ENCODE measurements around the gene RETREG1. TPM values are rescaled to one million over a fixed set of nuclear protein-coding genes. Genes with fewer than 3 reads are reported as not detected.
A peak's percentile ranks its signal among the peaks of the same experiment; 100 is the strongest.

RETREG1 gene
- total and polyA plus RNA-seq, 2 experiments from 2014 or later = 23.8 to 24.0 TPM

DNA sequence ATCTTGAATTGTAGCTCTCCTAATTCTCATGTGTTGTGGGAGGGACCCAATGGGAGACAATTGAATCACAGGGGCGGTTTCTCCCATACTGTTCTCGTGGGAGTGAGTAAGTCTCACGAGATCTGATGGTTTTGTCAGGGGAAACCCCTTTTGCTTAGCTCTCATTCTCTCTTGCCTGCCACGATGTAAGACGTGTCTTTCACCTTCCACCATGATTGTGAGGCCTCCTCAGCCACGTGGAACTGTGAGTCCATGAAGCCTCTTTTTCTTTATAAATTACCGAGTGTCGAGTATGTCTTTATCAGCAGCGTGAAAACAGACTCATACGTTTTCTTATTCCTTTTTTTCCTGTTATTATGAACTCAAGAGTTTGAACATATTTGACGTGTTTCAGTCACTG, 39.1 kb downstream of the RETREG1 start:
- no peaks in the 10 kb centered on the region for H3K27me3 ChIP-seq
- H3K4me1 ChIP-seq (ENCODE audit: insufficient read depth) = peaks cover 6% of the 10 kb centered on the region
- H3K4me2 ChIP-seq = no peak overlapping the region
- H3K27ac ChIP-seq = no peak overlapping the region
- no peaks in the 10 kb centered on the region for H3K79me2 ChIP-seq
- 94% methylated on average over 11 of the region's 11 CpGs for WGBS (ENCODE audit: low lambda C conversion rate, missing lambda C conversion rate)
- no peak overlapping the region for H3K4me3 ChIP-seq
- H2AFZ ChIP-seq = no peak overlapping the region
- no peaks in the 10 kb centered on the region for H3K9me2 ChIP-seq (replicated peaks; ENCODE audit: insufficient read depth)
- DNase-seq (ENCODE audit: low spot score) = no peak
- TF ChIP-seq CTCF (IDR thresholded peaks at IDR 0.05; ENCODE audit: poor library complexity) = no peak
- TF ChIP-seq EZH2phosphoT487 (IDR thresholded peaks at IDR 0.05; ENCODE audit: low read depth, severe bottlenecking, unreplicated experiment) = no peak
- TF ChIP-seq EZH2 (IDR thresholded peaks at IDR 0.05; ENCODE audit: borderline replicate concordance) = no peak
- H4K20me1 ChIP-seq (ENCODE audit: insufficient read depth, poor library complexity, severe bottlenecking) = no peaks in the 10 kb centered on the region
- H3K36me3 ChIP-seq (replicated peaks; ENCODE audit: insufficient read depth, low read depth) = no peaks in the 10 kb centered on the region
- no peaks in the 10 kb centered on the region for H3K9me3 ChIP-seq (ENCODE audit: low read depth)

- DNase-seq (ENCODE audit: low spot score) = no peak
- no peak overlapping the region for H3K4me2 ChIP-seq
- H3K27ac ChIP-seq = peak overlapping the region; percentile 1
- WGBS (ENCODE audit: low lambda C conversion rate, missing lambda C conversion rate) = 69% methylated on average over 12 of the region's 12 CpGs
- H3K4me3 ChIP-seq = no peak overlapping the region
- H4K20me1 ChIP-seq (ENCODE audit: insufficient read depth, poor library complexity, severe bottlenecking) = no peaks in the 10 kb centered on the region
- peaks cover 6% of the 10 kb centered on the region for H3K4me1 ChIP-seq (ENCODE audit: insufficient read depth)
- H3K9me2 ChIP-seq (replicated peaks; ENCODE audit: insufficient read depth) = no peaks in the 10 kb centered on the region
- H3K9me3 ChIP-seq (ENCODE audit: low read depth) = no peaks in the 10 kb centered on the region
- H2AFZ ChIP-seq = no peak overlapping the region
- no peaks in the 10 kb centered on the region for H3K27me3 ChIP-seq
- no peaks in the 10 kb centered on the region for H3K36me3 ChIP-seq (replicated peaks; ENCODE audit: insufficient read depth, low read depth)
- no peak for TF ChIP-seq EZH2phosphoT487 (IDR thresholded peaks at IDR 0.05; ENCODE audit: low read depth, severe bottlenecking, unreplicated experiment)
- no peak for TF ChIP-seq EZH2 (IDR thresholded peaks at IDR 0.05; ENCODE audit: borderline replicate concordance)
- TF ChIP-seq CTCF (IDR thresholded peaks at IDR 0.05; ENCODE audit: poor library complexity) = no peak
- no peaks in the 10 kb centered on the region for H3K79me2 ChIP-seq
Observed at GRCh38 chr5:16574789-16575721, 41.7 kb downstream of the RETREG1 start.

- 62% methylated on average over 2 of the region's 2 CpGs for WGBS (ENCODE audit: low lambda C conversion rate, missing lambda C conversion rate)
- no peak for DNase-seq (ENCODE audit: low spot score)
Observed at GRCh38 chr5:16573401-16573800, 43.4 kb downstream of the RETREG1 start.

More at GRCh38 chr5:16573401-16573800, 43.4 kb downstream of the RETREG1 start:
- peaks cover 6% of the 10 kb centered on the region for H3K4me1 ChIP-seq (ENCODE audit: insufficient read depth)
- no peak overlapping the region for H2AFZ ChIP-seq
- no peaks in the 10 kb centered on the region for H3K9me2 ChIP-seq (replicated peaks; ENCODE audit: insufficient read depth)
- H3K36me3 ChIP-seq (replicated peaks; ENCODE audit: insufficient read depth, low read depth) = no peaks in the 10 kb centered on the region
- no peaks in the 10 kb centered on the region for H3K27me3 ChIP-seq
- H3K79me2 ChIP-seq = no peaks in the 10 kb centered on the region
- H3K9me3 ChIP-seq (ENCODE audit: low read depth) = no peaks in the 10 kb centered on the region
- no peaks in the 10 kb centered on the region for H4K20me1 ChIP-seq (ENCODE audit: insufficient read depth, poor library complexity, severe bottlenecking)
- no peak for TF ChIP-seq EZH2 (IDR thresholded peaks at IDR 0.05; ENCODE audit: borderline replicate concordance)
- TF ChIP-seq EZH2phosphoT487 (IDR thresholded peaks at IDR 0.05; ENCODE audit: low read depth, severe bottlenecking, unreplicated experiment) = no peak
- no peak for TF ChIP-seq CTCF (IDR thresholded peaks at IDR 0.05; ENCODE audit: poor library complexity)
- no peak overlapping the region for H3K4me3 ChIP-seq
- H3K27ac ChIP-seq = peak overlapping the region; percentile 25
- H3K4me2 ChIP-seq = peak overlapping the region; percentile 50
